NB4 (cell line): ENCODE data around the gene SPTY2D1.

Experiments
- DNase-seq: peaks from one replicate; pipeline ENCODE4 v3.0.0; 2010; ENCODE audit warnings: low read depth
- H3K4me3 ChIP-seq: one replicate; pipeline ENCODE4 v1.5.1; 2011; ENCODE audit warnings: mild to moderate bottlenecking, low read depth, low read length, moderate library complexity
- MYC ChIP-seq: IDR thresholded peaks from 2 replicates; pipeline ENCODE4 v1.6.1; 2011; ENCODE audit warnings: low read depth, low read length
- POLR2A ChIP-seq: IDR thresholded peaks from 2 replicates; pipeline ENCODE4 v1.6.1; 2011; ENCODE audit warnings: mild to moderate bottlenecking; ENCODE audit not compliant: insufficient read length; ENCODE audit errors: extremely low read depth
- TF ChIP-seq, protein P1 (sequence below): IDR thresholded peaks from 2 replicates; pipeline ENCODE4 v1.6.1; 2011; ENCODE audit warnings: low read depth, low read length
- TF ChIP-seq, protein P2 (sequence below): IDR thresholded peaks from one replicate; pipeline ENCODE4 v1.5.1; 2012; ENCODE audit warnings: low read depth, low read length

SPTY2D1 gene

DNA sequence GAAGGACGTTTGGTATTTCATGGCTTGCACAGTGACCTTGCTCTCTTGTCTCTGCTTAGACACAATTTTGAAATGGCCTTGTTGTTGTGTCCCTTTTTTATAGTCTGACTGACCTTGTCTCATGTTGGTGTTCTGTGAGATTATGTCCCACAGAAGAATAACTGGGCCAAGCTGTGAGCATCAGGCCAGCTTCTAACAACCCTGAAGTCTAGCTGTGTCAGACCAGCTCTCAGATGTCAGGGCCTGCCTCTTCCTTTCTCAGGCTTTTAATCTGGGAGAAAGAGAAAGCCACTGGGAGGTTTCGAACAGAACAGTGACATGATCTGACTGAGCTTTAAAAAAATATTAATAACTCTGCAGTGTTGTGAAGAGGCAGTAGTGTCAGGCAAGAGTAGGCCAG is 43.6 kb downstream of the SPTY2D1 start:
- DNase-seq = no peak
- TF ChIP-seq MYC (no peak), POLR2A (no peak)
- TF ChIP-seq, protein P1, sequence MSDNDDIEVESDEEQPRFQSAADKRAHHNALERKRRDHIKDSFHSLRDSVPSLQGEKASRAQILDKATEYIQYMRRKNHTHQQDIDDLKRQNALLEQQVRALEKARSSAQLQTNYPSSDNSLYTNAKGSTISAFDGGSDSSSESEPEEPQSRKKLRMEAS = no peak
- H3K4me3 ChIP-seq = peak overlapping the region; percentile 12

DNA sequence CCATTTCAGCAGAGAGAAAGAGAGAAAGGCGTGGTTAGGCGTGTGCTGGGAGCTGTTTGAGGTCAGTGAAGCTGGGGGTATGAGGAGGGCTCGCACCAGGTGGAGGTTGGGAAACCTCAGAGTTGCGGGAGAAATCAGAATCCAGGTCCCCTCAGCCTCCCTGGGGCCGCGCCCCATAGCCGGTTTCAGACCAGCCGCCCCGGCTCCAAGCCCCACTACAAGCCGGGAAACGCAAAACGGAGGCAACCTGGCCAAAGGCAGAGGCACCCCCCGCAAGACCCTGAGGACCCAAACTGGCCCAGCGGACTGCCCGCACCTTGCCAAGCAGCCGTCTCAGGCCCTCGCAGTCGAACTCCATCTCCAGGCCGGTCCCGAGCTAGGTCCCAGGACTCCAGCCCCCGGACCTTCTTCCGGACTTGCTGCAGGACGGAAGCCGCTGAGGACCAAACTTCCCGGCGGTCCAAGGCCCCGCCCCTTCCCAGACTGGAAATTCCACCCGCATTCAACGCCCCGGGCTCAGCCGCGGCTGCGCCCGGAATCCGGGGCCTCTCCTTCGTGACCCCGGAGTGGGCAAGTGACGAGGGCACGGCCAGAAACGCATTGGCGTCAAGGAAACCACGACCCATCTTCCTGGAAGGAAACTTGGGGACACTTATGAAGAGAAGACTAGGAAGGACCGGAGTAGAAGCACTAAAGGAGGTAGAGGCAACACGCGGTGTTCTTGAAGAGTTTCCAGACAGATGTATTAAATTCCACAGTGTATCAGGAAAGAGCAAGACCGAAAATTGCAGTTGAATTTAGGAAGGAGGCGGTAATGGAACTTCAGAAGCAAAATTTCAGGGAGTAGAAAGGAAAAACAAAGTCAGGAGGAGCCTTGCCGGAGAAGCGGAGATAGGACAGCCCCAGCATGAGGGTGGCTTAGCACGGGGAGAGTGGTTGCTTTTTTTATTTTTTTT is 45.6 kb downstream of the SPTY2D1 start, which contains the start of gene UEVLD:
TSS of gene UEVLD (minus strand) at position 438 of the 956 bp plus-strand sequence. CDS start at position 358, 80 bp downstream.
- DNase-seq = peak; percentile 84
- TF ChIP-seq MYC = no peak
- TF ChIP-seq, protein P1 = no peak
- TF ChIP-seq, protein P2, sequence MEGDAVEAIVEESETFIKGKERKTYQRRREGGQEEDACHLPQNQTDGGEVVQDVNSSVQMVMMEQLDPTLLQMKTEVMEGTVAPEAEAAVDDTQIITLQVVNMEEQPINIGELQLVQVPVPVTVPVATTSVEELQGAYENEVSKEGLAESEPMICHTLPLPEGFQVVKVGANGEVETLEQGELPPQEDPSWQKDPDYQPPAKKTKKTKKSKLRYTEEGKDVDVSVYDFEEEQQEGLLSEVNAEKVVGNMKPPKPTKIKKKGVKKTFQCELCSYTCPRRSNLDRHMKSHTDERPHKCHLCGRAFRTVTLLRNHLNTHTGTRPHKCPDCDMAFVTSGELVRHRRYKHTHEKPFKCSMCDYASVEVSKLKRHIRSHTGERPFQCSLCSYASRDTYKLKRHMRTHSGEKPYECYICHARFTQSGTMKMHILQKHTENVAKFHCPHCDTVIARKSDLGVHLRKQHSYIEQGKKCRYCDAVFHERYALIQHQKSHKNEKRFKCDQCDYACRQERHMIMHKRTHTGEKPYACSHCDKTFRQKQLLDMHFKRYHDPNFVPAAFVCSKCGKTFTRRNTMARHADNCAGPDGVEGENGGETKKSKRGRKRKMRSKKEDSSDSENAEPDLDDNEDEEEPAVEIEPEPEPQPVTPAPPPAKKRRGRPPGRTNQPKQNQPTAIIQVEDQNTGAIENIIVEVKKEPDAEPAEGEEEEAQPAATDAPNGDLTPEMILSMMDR = no peak
- peak; percentile 50 for TF ChIP-seq POLR2A
- peak within 1 kb of the TSS; percentile 99 for H3K4me3 ChIP-seq

- DNase-seq = no peak
- no peak overlapping the region for H3K4me3 ChIP-seq
- TF ChIP-seq, protein P2 = no peak
- no peak for TF ChIP-seq POLR2A
Observed at GRCh38 chr11:18581825-18582224, 52.3 kb downstream of the SPTY2D1 start.

- no peak overlapping the region for H3K4me3 ChIP-seq
- no peak for DNase-seq
- TF ChIP-seq MYC = no peak
- TF ChIP-seq, protein P1 = no peak
- TF ChIP-seq POLR2A = no peak
- TF ChIP-seq, protein P2 = no peak
Observed at GRCh38 chr11:18580113-18580766, 53.9 kb downstream of the SPTY2D1 start.

DNA sequence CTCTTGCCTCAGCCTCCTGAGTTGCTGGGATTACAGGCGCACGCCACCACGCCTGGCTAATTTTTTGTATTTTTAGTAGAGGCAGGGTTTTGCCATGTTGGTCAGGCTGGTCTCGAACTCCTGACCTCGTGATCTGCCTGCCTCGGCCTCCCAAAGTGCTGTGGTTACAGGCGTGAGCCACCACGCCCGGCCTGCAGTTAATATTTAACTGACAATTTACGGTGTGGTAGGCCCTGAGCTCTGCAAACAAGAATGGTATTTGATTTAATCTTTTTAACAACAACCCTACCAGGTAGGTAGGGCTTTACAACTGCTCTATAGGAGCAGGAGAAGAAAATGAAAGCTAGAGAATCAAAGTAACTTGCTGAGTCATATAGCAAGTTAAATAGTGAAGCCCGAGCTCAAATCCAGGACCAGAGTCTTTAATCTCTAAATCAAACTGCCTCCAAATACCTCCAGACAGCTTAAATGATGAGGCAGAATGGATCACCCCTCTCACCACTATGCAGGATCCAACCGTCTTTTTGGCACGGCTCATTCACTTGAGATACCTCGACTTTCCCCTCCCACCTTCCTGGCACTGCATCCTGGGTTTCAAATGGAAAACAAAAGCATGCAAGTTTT is 55.1 kb downstream of the SPTY2D1 start:
- TF ChIP-seq, protein P1 = no peak
- TF ChIP-seq MYC (no peak), POLR2A (no peak)
- TF ChIP-seq, protein P2 = no peak
- no peak for DNase-seq
- H3K4me3 ChIP-seq = no peak overlapping the region

- TF ChIP-seq, protein P2 = no peak
- TF ChIP-seq, protein P1 = no peak
- no peak for TF ChIP-seq MYC
- no peak for TF ChIP-seq POLR2A
- H3K4me3 ChIP-seq = no peak overlapping the region
- DNase-seq = no peak
Observed at GRCh38 chr11:18575361-18575760, 58.8 kb downstream of the SPTY2D1 start.
